ENCODE data around the gene ABCA2.
"Not testable (repeated sequence)": the region's sequence is repeated elsewhere in the genome, so short reads cannot be mapped to it uniquely, and the experiment has no call there.

The ABCA2 gene

GRCh38 chr9:137037483-137037882 lies 9.4 kb upstream of the ABCA2 start:
- DNase-seq (ENCODE audit: low read depth, low spot score) = no peak
- no peak overlapping the region for H3K4me3 ChIP-seq
- H3K9ac ChIP-seq (ENCODE audit: insufficient read length) = no peak overlapping the region
- H3K36me3 ChIP-seq (ENCODE audit: insufficient read depth, low read length) = peaks cover 6% of the 10 kb centered on the region; the same call in 1 of the 2 replicates
- TF ChIP-seq FOXP2 (optimal IDR thresholded peaks at IDR 0.05; ENCODE audit: control extremely low read depth, extremely low read length, insufficient read depth) = no peak
- no peak for TF ChIP-seq POLR2AphosphoS5 (IDR thresholded peaks at IDR 0.05; ENCODE audit: borderline replicate concordance, low read depth, low read length)
- no peak overlapping the region for H3K27ac ChIP-seq
- no peaks in the 10 kb centered on the region for H3K9me3 ChIP-seq (ENCODE audit: low read depth, low read length)

DNA sequence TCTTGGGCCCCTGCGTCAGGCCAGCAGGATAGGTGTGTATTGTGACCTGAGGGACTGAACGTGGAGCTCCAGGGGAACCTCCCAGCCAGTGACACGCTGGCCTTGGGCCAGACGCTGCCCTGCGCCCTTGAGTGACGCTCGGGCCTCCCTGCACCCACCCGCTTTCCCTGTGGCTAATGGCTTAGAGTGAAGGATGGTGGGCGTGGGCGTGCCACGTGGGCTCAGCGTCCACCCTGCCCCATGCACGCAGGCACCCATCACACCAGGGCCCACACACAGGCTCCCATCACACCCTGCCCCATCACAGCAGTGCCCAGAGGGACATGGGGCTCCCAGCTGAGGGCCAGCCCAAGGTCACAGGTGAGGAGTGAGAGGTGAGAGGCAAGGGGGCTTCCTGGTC lies 9.0 kb upstream of the ABCA2 start:
- no peak for TF ChIP-seq POLR2AphosphoS5 (IDR thresholded peaks at IDR 0.05; ENCODE audit: borderline replicate concordance, low read depth, low read length)
- TF ChIP-seq EZH2 (IDR thresholded peaks at IDR 0.05) = no peak
- TF ChIP-seq FOXP2 (optimal IDR thresholded peaks at IDR 0.05; ENCODE audit: control extremely low read depth, extremely low read length, insufficient read depth) = no peak
- H3K27ac ChIP-seq = no peak overlapping the region
- H3K9ac ChIP-seq (ENCODE audit: insufficient read length) = no peak overlapping the region
- H3K9me3 ChIP-seq (ENCODE audit: low read depth, low read length) = no peaks in the 10 kb centered on the region
- H3K4me3 ChIP-seq = no peak overlapping the region
- no peak for DNase-seq (ENCODE audit: low read depth, low spot score)
- H3K36me3 ChIP-seq (ENCODE audit: insufficient read depth, low read length) = peaks cover 6% of the 10 kb centered on the region; the same call in 1 of the 2 replicates

DNA sequence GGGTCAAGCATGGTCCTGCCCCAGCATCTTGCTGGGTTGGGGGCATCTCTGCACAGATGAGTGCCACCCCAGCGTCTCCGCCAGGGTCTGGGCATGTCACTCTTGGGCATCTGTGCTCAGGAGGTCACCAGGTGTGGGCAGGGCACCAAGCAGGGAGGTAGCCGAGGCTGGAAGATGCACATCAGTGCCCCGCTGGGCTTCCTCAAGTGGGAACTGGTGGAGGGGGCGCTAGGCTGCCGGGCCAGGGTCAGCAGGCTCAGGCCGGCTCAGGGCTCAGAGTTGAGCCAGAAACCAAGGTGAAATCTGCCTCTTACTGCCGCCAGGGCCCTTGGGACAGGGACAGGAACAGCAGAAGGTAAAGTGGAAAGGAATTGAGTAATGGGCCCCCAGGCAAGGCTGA lies 7.9 kb upstream of the ABCA2 start:
- Histone ChIP-seq H3K4me3 (no peak overlapping the region), H3K27ac (no peak overlapping the region), H3K36me3 (ENCODE audit: insufficient read depth, low read length) (peaks cover 6% of the 10 kb centered on the region; the same call in 1 of the 2 replicates), H3K9ac (ENCODE audit: insufficient read length) (no peak overlapping the region), H3K9me3 (ENCODE audit: low read depth, low read length) (no peaks in the 10 kb centered on the region)
- TF ChIP-seq EZH2 (IDR thresholded peaks at IDR 0.05) (no peak), POLR2AphosphoS5 (IDR thresholded peaks at IDR 0.05; ENCODE audit: borderline replicate concordance, low read depth, low read length) (no peak), FOXP2 (optimal IDR thresholded peaks at IDR 0.05; ENCODE audit: control extremely low read depth, extremely low read length, insufficient read depth) (no peak)
- no peak for DNase-seq (ENCODE audit: low read depth, low spot score)

GRCh38 chr9:137035507-137035834 lies 7.4 kb upstream of the ABCA2 start:
- Histone ChIP-seq H3K9ac (ENCODE audit: insufficient read length) (no peak overlapping the region), H3K4me3 (no peak overlapping the region), H3K36me3 (ENCODE audit: insufficient read depth, low read length) (peaks cover 6% of the 10 kb centered on the region; the same call in 1 of the 2 replicates), H3K9me3 (ENCODE audit: low read depth, low read length) (no peaks in the 10 kb centered on the region), H3K27ac (no peak overlapping the region)
- DNase-seq (ENCODE audit: low read depth, low spot score) = no peak
- TF ChIP-seq POLR2AphosphoS5 (IDR thresholded peaks at IDR 0.05; ENCODE audit: borderline replicate concordance, low read depth, low read length) = no peak
- TF ChIP-seq FOXP2 (optimal IDR thresholded peaks at IDR 0.05; ENCODE audit: control extremely low read depth, extremely low read length, insufficient read depth) = no peak
- TF ChIP-seq EZH2 (IDR thresholded peaks at IDR 0.05) = no peak

DNA sequence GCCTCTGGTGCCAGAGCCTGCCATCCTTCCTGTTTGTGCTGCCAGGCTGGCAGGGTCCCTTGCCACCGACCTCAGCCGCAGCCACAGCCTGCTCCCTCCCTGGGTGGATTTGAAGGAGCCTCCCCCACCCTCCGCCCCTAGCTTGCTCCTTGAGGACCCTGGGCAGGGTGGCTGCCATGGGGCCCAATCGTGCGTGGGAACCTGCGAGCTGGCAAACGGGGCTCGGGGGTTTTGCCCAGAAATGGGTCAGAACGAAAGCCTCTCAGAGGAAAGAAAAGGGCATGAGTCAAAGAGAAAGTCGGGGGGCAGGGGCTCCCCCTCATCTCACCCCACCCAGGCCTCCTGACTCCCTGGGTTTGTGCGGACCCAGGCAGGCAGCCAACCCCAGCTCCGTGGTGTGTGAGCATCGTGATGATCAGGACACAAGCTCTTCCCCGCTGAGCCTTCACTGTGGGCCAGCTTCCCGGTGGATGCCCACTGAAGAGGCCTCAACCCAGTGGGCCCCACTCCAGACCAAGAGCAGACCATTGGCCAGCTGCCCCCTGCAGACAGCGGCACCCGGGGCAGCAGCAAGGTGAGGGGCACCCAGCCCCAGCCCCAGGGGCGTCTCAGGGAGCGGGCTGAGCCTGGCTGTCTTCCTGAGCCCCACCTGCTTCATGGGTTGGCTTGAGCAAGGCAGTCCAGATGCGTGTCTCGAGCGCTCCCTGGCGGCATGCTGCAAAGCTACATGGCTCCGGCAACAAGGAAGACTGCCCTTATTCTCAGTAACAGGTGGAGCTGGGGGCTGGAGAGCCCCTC lies 6.9 kb upstream of the ABCA2 start:
- H3K36me3 ChIP-seq (ENCODE audit: insufficient read depth, low read length) = peaks cover 6% of the 10 kb centered on the region; the same call in 1 of the 2 replicates
- no peaks in the 10 kb centered on the region for H3K9me3 ChIP-seq (ENCODE audit: low read depth, low read length)
- peak; percentile 58 for DNase-seq (ENCODE audit: low read depth, low spot score)
- no peak overlapping the region for H3K27ac ChIP-seq
- no peak overlapping the region for H3K9ac ChIP-seq (ENCODE audit: insufficient read length)
- TF ChIP-seq POLR2AphosphoS5 (IDR thresholded peaks at IDR 0.05; ENCODE audit: borderline replicate concordance, low read depth, low read length) (no peak), EZH2 (IDR thresholded peaks at IDR 0.05) (no peak), FOXP2 (optimal IDR thresholded peaks at IDR 0.05; ENCODE audit: control extremely low read depth, extremely low read length, insufficient read depth) (peak; percentile 46)
- H3K4me3 ChIP-seq = peak overlapping the region; percentile 42; the same call in 1 of the 2 replicates

- H3K36me3 ChIP-seq (ENCODE audit: insufficient read depth, low read length) = peaks cover under 1% of the 10 kb centered on the region; the same call in 1 of the 2 replicates
- no peak overlapping the region for H3K27ac ChIP-seq
- DNase-seq (ENCODE audit: low read depth, low spot score) = no peak
- no peaks in the 10 kb centered on the region for H3K9me3 ChIP-seq (ENCODE audit: low read depth, low read length)
- TF ChIP-seq EZH2 (IDR thresholded peaks at IDR 0.05) (no peak), FOXP2 (optimal IDR thresholded peaks at IDR 0.05; ENCODE audit: control extremely low read depth, extremely low read length, insufficient read depth) (no peak), POLR2AphosphoS5 (IDR thresholded peaks at IDR 0.05; ENCODE audit: borderline replicate concordance, low read depth, low read length) (no peak)
- no peak overlapping the region for H3K9ac ChIP-seq (ENCODE audit: insufficient read length)
- H3K4me3 ChIP-seq = no peak overlapping the region
Measured at GRCh38 chr9:137034039-137034708, 6.1 kb upstream of the ABCA2 start.

DNA sequence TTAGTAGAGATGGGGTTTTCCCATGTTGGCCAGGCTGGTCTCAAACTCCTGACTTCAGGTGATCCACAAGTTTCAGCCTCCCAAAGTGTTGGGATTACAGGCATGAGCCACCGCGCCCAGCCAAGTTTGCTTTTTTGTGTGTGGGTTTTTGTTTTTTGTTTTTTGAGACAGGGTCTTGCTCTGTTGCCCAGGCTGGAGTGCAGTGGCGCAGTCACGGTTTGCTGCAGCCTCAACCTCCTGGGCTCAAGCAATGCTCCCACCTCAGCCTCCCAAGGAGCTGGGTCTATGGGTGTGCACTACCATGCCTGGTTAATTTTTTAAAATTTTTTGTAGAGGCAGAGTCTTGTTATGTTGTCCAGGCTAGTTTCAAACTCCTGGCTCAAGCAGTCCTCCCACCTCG lies 5.4 kb upstream of the ABCA2 start:
- H3K9ac ChIP-seq (ENCODE audit: insufficient read length); H3K36me3 ChIP-seq (ENCODE audit: insufficient read depth, low read length); H3K9me3 ChIP-seq (ENCODE audit: low read depth, low read length); H3K4me3 ChIP-seq; DNase-seq (ENCODE audit: low read depth, low spot score); H3K27ac ChIP-seq: not testable (repeated sequence)

- H3K4me3 ChIP-seq = no peak overlapping the region
- H3K27ac ChIP-seq = no peak overlapping the region
- TF ChIP-seq EZH2 (IDR thresholded peaks at IDR 0.05) (no peak), FOXP2 (optimal IDR thresholded peaks at IDR 0.05; ENCODE audit: control extremely low read depth, extremely low read length, insufficient read depth) (no peak), POLR2AphosphoS5 (IDR thresholded peaks at IDR 0.05; ENCODE audit: borderline replicate concordance, low read depth, low read length) (no peak)
Measured at GRCh38 chr9:137032858-137033257, 4.8 kb upstream of the ABCA2 start.

More at GRCh38 chr9:137032858-137033257, 4.8 kb upstream of the ABCA2 start:
- no peak for DNase-seq (ENCODE audit: low read depth, low spot score)
- H3K9ac ChIP-seq (ENCODE audit: insufficient read length) = no peak overlapping the region
- H3K9me3 ChIP-seq (ENCODE audit: low read depth, low read length) = no peaks in the 10 kb centered on the region
- no peaks in the 10 kb centered on the region for H3K36me3 ChIP-seq (ENCODE audit: insufficient read depth, low read length)

Data from SK-N-MC (cell line).